CD1c-positive myeloid dendritic cell (primary cell): Measurements from ENCODE around the gene PHETA1.
"Not testable (repeated sequence)": the region's sequence is repeated elsewhere in the genome, so short reads cannot be mapped to it uniquely, and the experiment has no call there.

Source experiments
- DNase-seq: peaks from one replicate; pipeline ENCODE4 v3.0.0-alpha.2; 2016; ENCODE audit errors: extremely low spot score

The PHETA1 gene

DNA sequence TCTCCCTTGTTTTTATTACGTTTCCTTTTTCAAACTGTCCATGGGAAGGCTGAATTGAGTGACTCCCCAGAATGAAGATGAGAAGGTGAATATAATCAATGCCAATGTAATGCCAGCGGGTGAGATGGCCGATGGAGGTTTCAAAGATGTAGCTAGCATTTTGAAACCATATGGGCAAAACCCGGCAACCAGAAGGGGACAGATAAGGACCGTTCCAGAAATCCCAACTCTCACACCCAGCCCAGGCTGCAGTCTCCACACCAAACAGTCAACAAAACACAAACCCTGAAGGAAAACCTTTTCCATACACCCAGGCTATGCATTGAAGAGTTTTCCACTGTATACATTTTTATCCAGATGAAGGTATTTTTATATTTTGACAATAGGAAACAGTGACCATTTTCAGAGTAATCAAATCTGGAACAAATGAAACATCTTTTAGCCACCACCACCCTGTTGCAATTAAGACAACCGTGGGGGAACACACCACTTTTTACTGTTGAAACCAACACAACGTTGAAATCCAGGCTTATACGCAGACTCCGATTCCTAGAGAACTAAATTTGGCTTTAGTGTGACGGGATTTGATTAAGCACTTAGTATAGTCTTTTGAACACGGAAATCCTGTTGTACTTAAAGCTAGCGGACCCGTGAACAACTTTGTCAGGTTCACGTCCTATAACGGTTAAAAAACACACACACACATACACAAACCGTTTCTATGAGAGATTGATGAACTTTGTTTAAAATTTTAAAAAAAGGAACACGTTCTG is 19.0 kb downstream of the PHETA1 start:
- no peak for DNase-seq

DNA sequence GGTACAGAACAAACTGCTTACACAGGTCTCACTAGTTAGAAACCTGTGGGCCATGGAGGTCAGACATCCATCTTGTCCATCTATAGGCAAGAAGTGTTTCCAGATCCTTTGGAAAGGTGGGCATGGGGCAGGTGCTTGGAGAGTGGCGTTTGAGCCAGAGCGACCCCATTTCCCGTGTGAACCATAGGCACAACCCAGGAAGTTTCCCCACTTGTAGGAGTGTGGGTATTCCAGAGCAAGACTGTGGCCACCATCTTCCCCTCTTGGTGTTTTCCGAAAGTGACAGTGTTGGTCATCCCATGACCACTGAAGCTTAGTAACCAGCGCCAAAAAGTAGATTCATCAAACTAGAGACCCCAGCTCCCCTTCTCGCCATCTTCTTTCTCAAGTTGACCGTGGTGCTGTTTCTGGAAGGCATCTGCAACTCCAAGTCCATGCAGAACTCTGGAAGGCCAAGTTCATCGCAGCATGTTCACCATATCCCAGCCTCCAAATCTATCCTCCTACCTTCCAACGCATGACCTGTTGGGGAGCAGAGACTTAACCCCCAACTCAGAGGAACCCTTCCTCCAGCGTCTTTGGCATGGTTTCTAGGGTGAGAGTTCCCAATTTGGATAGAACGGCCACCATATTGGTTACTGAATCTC is 19.7 kb downstream of the PHETA1 start:
- no peak for DNase-seq

DNA sequence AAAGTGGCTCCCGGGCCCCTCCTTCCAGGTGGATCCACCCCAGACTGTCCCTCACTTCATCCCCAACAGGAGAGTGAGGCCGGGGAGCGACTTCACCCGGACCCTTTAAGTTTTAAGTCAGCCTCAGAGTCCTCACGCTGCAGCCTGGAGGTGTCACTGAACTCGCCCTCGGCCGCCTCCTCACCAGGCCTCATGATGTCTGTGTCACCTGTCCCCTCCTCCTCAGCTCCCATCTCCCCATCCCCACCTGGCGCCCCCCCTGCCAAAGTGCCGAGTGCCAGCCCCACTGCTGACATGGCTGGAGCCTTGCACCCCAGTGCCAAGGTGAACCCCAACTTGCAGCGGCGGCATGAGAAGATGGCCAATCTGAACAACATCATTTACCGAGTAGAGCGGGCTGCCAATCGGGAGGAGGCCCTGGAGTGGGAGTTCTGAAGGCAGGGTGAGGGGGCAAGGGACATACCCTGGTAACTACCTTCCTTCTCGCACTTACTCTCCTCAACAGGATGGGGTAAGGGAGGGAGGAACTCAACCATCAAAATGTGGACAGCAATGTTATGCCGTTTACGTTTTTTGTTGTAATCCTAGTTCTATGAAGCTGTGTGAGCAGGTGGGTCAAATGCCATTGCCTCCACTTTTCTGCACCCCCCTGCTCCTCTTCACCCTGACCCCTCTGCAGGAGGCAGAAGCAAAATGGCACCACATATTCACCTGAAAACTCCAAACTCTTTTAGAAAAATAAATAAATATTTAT is 20.8 kb downstream of the PHETA1 start:
- DNase-seq: no peak

DNA sequence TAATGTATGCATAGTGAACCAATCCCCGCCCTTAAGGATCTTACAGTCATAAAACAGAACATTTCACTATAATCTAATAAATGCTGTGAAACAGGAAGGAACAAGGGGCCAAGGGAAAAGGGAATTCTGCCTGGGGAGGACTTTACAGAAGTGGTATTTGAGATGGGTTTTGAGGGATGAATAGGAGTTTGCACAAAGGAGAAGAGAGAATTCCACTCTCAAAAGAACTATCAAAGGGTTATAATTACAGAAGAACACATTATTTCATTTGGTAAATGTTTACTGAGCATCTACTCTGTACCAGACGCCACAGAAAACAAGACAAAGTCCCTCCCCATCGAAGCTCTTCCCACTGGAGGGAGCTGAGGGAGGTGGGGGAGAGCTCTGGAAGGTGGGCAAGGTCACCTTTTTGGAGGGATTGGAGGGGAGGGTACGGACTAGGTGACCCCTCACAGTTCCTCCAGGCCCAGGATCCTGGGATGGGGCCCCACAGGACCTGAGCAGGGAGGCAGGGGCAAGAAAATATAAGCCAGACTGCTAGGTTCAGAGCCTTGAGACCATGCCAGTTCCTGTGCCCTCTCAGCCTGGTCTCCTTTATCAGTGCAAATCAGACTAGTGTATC is 24.5 kb downstream of the PHETA1 start:
- no peak for DNase-seq

DNA sequence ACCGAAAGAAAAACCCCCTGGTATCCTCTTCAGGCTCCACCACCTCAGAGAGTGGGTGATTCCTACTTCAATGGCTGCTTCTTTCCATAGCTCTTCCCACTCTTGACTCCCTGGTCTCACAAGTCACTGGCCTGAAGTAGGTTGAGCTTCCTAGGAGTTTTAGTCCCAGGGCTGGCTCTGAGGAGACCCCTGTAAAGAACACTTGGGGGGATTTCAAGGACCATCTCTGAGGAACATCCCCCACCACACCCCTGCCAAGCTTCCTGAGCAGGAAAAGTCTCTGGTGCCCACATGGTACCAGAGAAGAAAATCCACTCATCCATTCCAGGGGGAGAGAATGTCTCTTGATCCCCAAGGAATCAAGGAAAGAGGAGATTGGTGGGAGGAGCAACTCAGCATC is 25.7 kb downstream of the PHETA1 start:
- DNase-seq: no peak

DNA sequence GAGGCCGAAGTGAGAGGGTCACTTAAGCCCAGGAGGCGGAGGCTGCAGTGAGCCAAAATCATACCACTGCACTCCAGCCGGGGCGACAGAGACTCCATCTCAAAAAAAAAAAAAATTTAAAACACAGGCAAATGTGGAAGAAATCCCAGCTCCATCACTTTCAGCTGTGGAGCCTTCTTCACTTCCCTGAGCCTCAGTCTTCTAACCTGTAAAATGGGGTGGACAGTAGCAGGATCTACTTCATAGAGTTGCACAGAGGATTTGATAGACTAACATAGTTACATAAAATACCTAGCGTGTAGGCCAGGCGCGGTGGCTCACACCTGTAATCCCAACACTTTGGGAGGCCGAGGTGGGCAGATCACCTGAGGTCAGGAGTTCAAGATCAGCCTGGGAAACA is 26.5 kb downstream of the PHETA1 start:
- no peak for DNase-seq

DNA sequence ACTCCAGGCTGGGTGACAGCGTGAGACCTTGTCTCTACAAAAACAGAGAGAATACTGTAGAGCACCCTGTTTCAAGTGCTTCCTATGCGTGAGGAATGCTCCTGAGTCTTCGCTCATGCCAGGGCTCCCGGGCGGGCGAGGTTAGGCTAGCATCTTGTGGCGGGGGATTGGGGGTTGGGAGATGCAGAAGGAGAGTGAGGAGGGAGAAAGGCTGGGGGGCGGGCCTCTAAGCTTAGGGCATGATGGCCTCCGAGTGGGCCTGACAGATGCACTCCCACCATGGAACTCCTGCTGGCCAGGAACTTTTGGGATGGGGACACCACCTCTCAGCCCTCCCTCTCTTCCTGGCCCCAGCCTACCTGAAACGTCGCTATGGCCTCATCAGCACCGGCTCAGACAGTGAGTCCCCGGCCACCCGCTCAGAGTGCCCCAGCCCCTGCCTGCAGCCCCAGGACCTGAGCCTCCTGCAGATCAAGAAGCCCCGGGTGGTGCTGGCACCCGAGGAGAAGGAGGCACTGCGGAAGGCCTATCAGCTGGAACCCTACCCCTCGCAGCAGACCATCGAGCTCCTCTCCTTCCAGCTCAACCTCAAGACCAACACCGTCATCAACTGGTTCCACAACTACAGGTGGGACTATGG is 27.3 kb downstream of the PHETA1 start:
- no peak for DNase-seq

- not testable (repeated sequence) for DNase-seq
These were observed 28.2 kb downstream of the PHETA1 start for GRCh38 chr12:111340680-111341079.

DNA sequence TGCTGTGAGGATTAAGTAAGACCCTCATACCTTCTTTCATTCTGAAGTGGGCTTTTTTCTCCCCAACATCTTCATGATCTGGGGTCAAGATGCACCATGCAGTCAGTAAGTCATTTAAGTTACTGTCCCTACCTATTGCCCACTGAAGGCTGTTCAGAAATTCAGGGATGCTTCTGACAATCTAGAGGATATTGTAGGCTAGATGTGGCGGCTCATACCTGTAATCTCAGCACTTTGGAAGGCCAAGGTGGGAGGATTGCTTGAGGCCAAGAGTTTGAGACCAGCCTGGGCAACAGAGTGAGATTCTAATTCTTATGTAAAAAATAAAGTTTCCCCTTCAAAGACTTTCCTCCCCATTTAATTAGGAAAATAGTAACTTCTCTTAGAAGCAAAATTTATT is 28.7 kb downstream of the PHETA1 start:
- no peak for DNase-seq

DNA sequence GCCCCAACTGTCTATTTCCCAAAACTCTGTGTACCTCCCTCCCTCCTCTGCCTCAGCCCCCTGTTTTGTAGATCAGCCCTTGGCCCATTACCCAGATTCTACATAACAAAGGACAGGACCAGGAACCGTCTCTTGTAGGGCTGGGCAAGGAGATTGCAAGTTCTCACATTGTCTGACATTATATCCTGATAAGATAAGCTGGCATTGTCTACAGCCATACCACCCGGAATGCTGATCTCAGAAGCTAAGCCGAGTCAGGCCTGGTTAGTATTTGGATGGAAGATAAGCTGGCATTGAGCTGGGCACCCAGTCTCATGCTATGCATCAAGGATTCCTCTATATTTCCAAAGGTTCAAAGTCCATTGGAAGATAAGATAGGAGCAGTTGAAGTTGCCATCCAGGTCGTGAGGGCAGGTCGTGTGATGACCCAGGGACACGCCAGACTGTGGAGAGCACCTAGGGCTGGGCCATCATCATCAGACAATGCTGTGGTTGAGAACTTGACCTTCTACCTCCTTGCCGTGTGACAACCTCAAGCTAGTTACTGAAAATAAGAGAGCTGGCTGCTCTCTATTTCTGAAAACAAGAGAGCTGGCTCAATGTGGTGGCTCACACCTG is 29.5 kb downstream of the PHETA1 start:
- no peak for DNase-seq

DNA sequence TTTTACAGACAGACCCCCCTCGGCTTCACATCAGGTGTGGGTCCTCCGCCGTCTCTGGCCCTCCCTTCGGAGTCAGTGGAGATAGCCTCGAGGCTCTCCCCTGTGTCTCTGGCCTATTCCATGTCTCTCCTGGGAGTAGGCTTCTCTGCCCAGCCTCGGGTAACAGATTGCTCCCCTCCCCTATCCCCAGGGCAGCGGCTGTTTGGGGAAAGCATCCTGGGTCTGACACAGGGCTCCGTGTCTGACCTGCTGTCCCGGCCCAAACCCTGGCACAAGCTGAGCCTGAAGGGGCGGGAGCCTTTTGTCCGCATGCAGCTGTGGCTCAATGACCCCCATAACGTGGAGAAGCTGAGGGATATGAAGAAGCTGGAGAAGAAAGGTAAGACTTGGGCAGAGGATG is 30.8 kb downstream of the PHETA1 start:
- DNase-seq: no peak

DNA sequence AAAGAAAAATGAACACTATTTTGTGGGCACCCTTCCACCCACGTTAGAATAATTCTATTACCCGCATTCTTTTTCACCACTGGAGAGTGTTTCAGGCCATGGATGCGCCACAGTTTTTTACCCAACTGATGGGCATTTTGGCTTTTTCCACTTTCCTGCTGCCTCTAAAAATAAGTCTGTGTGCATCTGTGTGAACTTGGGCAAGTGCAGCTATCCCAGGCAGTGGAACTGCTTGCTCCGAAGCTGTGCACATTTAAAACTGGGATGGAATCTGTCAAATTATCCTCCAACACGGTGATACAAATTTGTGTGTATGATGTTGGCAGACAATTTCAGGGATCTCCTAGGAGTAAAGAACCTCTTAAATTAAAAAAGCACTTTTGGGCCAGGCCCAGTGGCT is 31.5 kb downstream of the PHETA1 start:
- no peak for DNase-seq

GRCh38 chr12:111336411-111336810 is 32.5 kb downstream of the PHETA1 start:
- DNase-seq: not testable (repeated sequence)

GRCh38 chr12:111335811-111336210 is 33.1 kb downstream of the PHETA1 start:
- DNase-seq: no peak

- not testable (repeated sequence) for DNase-seq
These were observed 33.6 kb downstream of the PHETA1 start for GRCh38 chr12:111335301-111335700.

DNA sequence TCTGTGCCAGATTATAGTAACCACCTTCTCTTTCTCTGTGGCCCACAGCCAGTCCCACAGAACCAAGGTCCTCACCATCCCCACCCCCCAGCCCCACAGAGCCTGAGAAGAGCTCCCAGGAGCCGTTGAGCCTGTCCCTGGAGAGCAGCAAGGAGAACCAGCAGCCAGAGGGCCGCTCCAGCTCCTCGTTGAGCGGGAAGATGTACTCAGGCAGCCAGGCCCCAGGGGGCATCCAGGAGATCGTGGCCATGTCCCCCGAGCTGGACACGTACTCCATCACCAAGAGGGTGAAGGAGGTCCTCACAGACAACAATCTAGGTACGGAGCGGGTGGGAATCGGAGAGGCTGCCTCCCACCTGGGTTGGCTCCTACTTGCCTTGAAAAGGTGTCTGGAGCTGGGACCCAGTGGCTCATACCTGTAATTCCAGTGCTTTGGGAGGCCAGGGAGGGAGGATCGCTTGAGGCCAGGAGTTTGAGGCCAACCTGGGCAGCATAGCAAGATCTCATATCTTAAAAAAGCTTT is 34.4 kb downstream of the PHETA1 start:
- no peak for DNase-seq

DNA sequence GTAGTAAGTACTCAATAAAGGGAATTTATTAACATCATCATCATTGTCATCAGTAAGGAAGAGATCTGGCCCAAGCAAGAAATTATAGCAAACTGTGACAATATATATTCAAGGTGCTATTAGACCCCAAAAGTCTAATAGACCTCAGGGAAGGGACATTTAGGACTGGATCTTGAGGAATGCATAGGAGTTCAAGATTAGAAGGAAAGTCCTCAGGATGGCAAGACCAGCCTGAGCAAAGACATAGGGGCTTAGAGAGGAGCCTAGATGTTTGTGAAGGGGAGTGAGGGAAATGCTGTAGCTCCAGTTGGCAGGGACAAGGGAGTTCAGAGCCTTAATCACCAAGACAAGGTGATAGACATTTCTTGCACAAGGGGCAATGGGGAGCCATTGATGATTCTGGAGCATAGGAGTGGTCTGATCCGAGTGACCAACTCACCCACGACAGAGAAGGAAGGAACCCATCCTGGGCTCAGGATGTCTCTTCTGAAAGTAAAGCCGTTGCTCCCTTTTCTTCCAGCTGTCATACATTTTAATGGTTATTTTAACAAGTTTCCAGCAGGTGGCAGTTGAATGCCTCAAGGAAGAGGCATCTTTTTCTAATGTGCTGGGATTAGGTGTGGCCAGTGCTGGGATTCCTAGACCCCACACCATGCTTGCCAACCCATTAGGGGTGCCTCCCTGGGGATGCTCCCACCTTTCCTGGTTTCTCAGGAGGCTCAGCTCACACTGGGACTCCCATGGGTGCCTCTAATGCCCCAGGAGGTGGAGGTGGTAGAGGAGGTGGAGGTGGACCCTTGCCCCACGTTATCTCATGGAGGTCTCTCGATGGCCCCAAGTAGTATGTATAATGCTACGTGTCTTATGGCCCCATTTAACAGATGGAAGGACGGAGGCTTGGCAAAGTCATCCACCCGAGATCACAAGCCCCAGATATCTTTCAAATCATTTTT is 37.8 kb downstream of the PHETA1 start:
- peak; percentile 67 for DNase-seq

- no peak for DNase-seq
These were observed 40.8 kb downstream of the PHETA1 start for GRCh38 chr12:111328138-111328537.

DNA sequence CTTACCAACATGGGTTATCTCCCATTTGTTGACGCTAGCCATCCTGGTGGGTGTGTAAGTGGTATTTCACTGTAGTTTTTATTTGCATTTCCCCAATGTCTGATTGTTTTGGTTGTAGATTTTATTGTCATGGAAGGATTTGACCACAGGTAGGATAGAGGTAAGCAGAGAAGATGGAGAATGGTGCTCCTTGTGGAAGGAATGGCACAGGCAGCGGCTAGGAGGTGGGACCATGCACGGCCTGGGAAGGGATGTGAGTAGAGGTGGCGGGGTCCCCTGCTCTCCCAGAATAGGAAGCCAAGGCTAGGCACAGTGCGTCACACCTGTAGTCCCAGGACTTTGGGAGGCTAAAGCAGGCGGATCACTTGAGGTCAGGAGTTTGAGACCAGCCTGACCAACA is 41.4 kb downstream of the PHETA1 start:
- no peak for DNase-seq
